NCI-H82 treated with DMSO at 0.1 percent for 48 hours (cell line): ENCODE results near the gene PRSS22.

Experiments
- DNase-seq: peaks from one replicate; lab custom pipeline; 2025; ENCODE audit not compliant: unreplicated experiment; lab: John Stamatoyannopoulos, UW

Gene PRSS22

GRCh38 chr16:2852731-2853507 is 5.1 kb downstream of the PRSS22 start:
- no peak for DNase-seq

- DNase-seq = no peak
Observed at GRCh38 chr16:2852003-2852730, 5.8 kb downstream of the PRSS22 start.

- no peak for DNase-seq
Observed at GRCh38 chr16:2848933-2849725, 8.8 kb downstream of the PRSS22 start.

- no peak for DNase-seq
Observed at GRCh38 chr16:2846511-2847310, 11.3 kb downstream of the PRSS22 start.

- DNase-seq = no peak
Observed at GRCh38 chr16:2845116-2845515, 12.9 kb downstream of the PRSS22 start.

GRCh38 chr16:2843526-2843925 is 14.4 kb downstream of the PRSS22 start:
- DNase-seq = no peak

- no peak for DNase-seq
Observed at GRCh38 chr16:2842340-2843000, 15.5 kb downstream of the PRSS22 start.

GRCh38 chr16:2841606-2842339 is 16.2 kb downstream of the PRSS22 start:
- no peak for DNase-seq

GRCh38 chr16:2840914-2841313 is 17.1 kb downstream of the PRSS22 start:
- no peak for DNase-seq

- no peak for DNase-seq
Observed at GRCh38 chr16:2839650-2840450, 18.1 kb downstream of the PRSS22 start.

- no peak for DNase-seq
Observed at GRCh38 chr16:2838928-2839327, 19.0 kb downstream of the PRSS22 start.

- no peak for DNase-seq
Observed at GRCh38 chr16:2836646-2837508, 21.1 kb downstream of the PRSS22 start.

GRCh38 chr16:2835638-2836493 is 22.1 kb downstream of the PRSS22 start:
- no peak for DNase-seq

GRCh38 chr16:2834968-2835367 is 23.0 kb downstream of the PRSS22 start:
- DNase-seq = no peak

GRCh38 chr16:2833776-2834175 is 24.2 kb downstream of the PRSS22 start:
- DNase-seq = no peak

GRCh38 chr16:2831203-2831602 is 26.8 kb downstream of the PRSS22 start:
- DNase-seq = no peak

GRCh38 chr16:2830355-2830695 is 27.6 kb downstream of the PRSS22 start:
- DNase-seq = no peak
